A673 (cell line): ENCODE results near the gene TRPM3. TPM values are rescaled to one million over a fixed set of nuclear protein-coding genes. Genes with fewer than 3 reads are reported as not detected.

ENCODE experiments used
- BruUV-seq: library from RNA; stranded (reverse); fragments of 400-500 nt; replicated peaks from 2 replicates; lab custom pipeline; 2021; lab: Mats Ljungman, UMichigan
- CTCF ChIA-PET: fragments of 300-600 bp; sonication (Branson Sonifier 250); formaldehyde crosslinking; loops from one replicate; lab custom pipeline; 2022; ENCODE audit warnings: antibody characterized with exemption; lab: Charles Lee
- POLR2A ChIA-PET: fragments of 300-600 bp; sonication (Branson Sonifier 250); formaldehyde crosslinking; loops from one replicate; lab custom pipeline; 2022; ENCODE audit warnings: antibody characterized with exemption; ENCODE audit not compliant: low non-redundant PET; lab: Charles Lee
- DNase-seq: peaks from one replicate; pipeline ENCODE4 v3.0.0-alpha.2; 2015; ENCODE audit warnings: low spot score
- H3K27ac ChIP-seq: fragments of 200-600 bp; sonication (generic); 2 replicates; pipeline ENCODE4 v1.5.1; 2016; ENCODE audit warnings: mixed run types, low read depth, mild to moderate bottlenecking, mixed read lengths, antibody characterized with exemption, low read length; ENCODE audit not compliant: poor library complexity, severe bottlenecking
- H3K27me3 ChIP-seq: fragments of 200-600 bp; sonication (generic); replicated peaks from 2 replicates; pipeline ENCODE4 v1.6.1; 2017; ENCODE audit warnings: mixed run types, low read depth, mild to moderate bottlenecking, mixed read lengths, antibody characterized with exemption, low read length; ENCODE audit not compliant: insufficient read depth, poor library complexity
- H3K36me3 ChIP-seq: fragments of 200-600 bp; sonication (generic); 2 replicates; pipeline ENCODE4 v1.6.1; 2016; ENCODE audit warnings: mixed run types, mild to moderate bottlenecking, mixed read lengths, antibody characterized with exemption, low read length; ENCODE audit not compliant: insufficient read depth, poor library complexity, severe bottlenecking
- H3K4me1 ChIP-seq: fragments of 200-600 bp; sonication (generic); 2 replicates; pipeline ENCODE4 v1.6.1; 2017; ENCODE audit warnings: mixed run types, mild to moderate bottlenecking, mixed read lengths, antibody characterized with exemption, low read length; ENCODE audit not compliant: insufficient read depth, poor library complexity, severe bottlenecking
- H3K4me3 ChIP-seq: fragments of 200-600 bp; sonication (generic); 2 replicates; pipeline ENCODE4 v1.5.1; 2016; ENCODE audit warnings: low read depth, mixed run types, mild to moderate bottlenecking, mixed read lengths, low read length; ENCODE audit not compliant: poor library complexity, severe bottlenecking
- H3K9me3 ChIP-seq: fragments of 200-600 bp; sonication (generic); 2 replicates; pipeline ENCODE4 v1.6.1; 2016; ENCODE audit warnings: mixed run types, low read depth, mild to moderate bottlenecking, mixed read lengths, antibody characterized with exemption, low read length; ENCODE audit not compliant: poor library complexity, severe bottlenecking
- CTCF ChIP-seq: fragments of 300-800, 200-600 bp; sonication (generic); conservative IDR thresholded peaks from 2 replicates; pipeline ENCODE4 v1.5.1; 2017; ENCODE audit warnings: low read depth, mild to moderate bottlenecking, antibody characterized with exemption, low read length, moderate library complexity, mixed read lengths
- EZH2 ChIP-seq: fragments of 200-600 bp; sonication (generic); IDR thresholded peaks from 2 replicates; pipeline ENCODE4 v1.6.1; 2017; ENCODE audit warnings: borderline replicate concordance, low read depth, mild to moderate bottlenecking, mixed read lengths, antibody characterized with exemption, low read length; ENCODE audit not compliant: poor library complexity, severe bottlenecking
- intact Hi-C: fragments of 100-400 bp; cut with micrococcal nuclease; formaldehyde crosslinking; loops from one replicate; pipeline ENCODE4 v1.10.0; 2022; ENCODE audit not compliant: unreplicated experiment
- total RNA-seq: library from RNA; stranded (reverse); gene quantifications from 2 replicates; pipeline ENCODE4 v1.2.3, GENCODE V29; 2021

Gene TRPM3
- total RNA-seq, 1 experiment from 2014 or later: not detected

GRCh38 chr9:71097671-71098070, 23.8 kb downstream of the TRPM3 start:
- Histone ChIP-seq H3K4me3 (no peak overlapping the region), H3K27me3 (peaks cover 14% of the 10 kb centered on the region), H3K9me3 (no peaks in the 10 kb centered on the region), H3K4me1 (no peaks in the 10 kb centered on the region), H3K36me3 (no peaks in the 10 kb centered on the region), H3K27ac (no peak overlapping the region)
- CTCF ChIA-PET: no interaction called here
- POLR2A ChIA-PET: no interaction called here
- intact Hi-C loops: no loop called here
- DNase-seq: no peak
- TF ChIP-seq EZH2 (no peak), CTCF (no peak)
- no TSS peak for BruUV-seq

- H3K9me3 ChIP-seq: no peaks in the 10 kb centered on the region
- ChIA-PET POLR2A (interaction anchor here (0.7 kb wide), 1 partner anchor 33 kb away, joined by 13 read pairs; no protein-coding TSS in a partner anchor), CTCF (no interaction called here)
- no peaks in the 10 kb centered on the region for H3K4me1 ChIP-seq
- H3K27ac ChIP-seq: no peak overlapping the region
- no TSS peak for BruUV-seq
- no peaks in the 10 kb centered on the region for H3K36me3 ChIP-seq
- intact Hi-C loops: no loop called here
- TF ChIP-seq EZH2: no peak
- no peak for TF ChIP-seq CTCF
- H3K27me3 ChIP-seq: peaks cover 14% of the 10 kb centered on the region
- no peak overlapping the region for H3K4me3 ChIP-seq
- DNase-seq: no peak
Observed at GRCh38 chr9:71096421-71097108, 24.9 kb downstream of the TRPM3 start.

DNA sequence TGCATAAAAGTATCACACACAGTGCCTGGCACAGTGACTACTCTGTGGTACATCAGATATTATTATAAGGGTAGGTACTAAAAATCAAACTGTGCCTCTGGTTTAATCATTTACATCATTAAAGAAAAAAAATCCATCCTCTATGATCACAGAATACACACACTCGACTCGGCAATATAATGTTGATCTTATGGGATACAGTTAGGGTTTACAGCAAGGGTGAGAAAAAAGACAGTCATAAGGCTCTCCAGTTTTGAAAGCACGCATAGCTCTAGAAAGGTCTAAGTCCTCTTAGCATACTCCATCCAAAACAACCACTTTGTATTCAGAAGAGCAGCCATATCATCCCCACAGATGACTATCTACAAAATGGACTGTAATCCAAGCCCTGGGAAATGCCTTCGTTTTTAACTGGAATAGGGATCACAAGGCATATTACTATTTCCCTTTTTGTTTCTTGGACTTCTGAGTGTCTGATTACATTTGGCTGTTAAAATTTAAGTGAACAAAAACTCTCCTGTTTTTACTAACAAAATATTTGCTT, 26.6 kb downstream of the TRPM3 start:
- Histone ChIP-seq H3K4me1 (no peaks in the 10 kb centered on the region), H3K36me3 (no peaks in the 10 kb centered on the region), H3K27ac (no peak overlapping the region), H3K4me3 (no peak overlapping the region), H3K9me3 (no peaks in the 10 kb centered on the region), H3K27me3 (peaks cover 14% of the 10 kb centered on the region)
- no TSS peak for BruUV-seq
- ChIA-PET POLR2A (no interaction called here), CTCF (no interaction called here)
- TF ChIP-seq EZH2: no peak
- TF ChIP-seq CTCF: no peak
- intact Hi-C loops: no loop called here
- no peak for DNase-seq
